Mesenchymal stem cell (in vitro differentiated cells and primary cell): Measurements from ENCODE around the gene ABHD11. TPM values are rescaled to one million over a fixed set of nuclear protein-coding genes. Genes with fewer than 3 reads are reported as not detected.
"Not testable (repeated sequence)": the region's sequence is repeated elsewhere in the genome, so short reads cannot be mapped to it uniquely, and the experiment has no call there.

Experiments
- DNase-seq: peaks from one replicate; pipeline ENCODE4 v3.0.0-alpha.2; 2013
- H2AFZ ChIP-seq: one replicate; pipeline ENCODE4 v1.6.1; 2013; ENCODE audit warnings: low read depth, mild to moderate bottlenecking, control low read depth, inconsistent platforms, low read length, moderate library complexity
- H2AK5ac ChIP-seq: 2 replicates; pipeline ENCODE4 v1.6.1; 2013; ENCODE audit warnings: low read length, moderate library complexity, mild to moderate bottlenecking, inconsistent platforms; ENCODE audit not compliant: severe bottlenecking
- H2BK120ac ChIP-seq: one replicate; pipeline ENCODE4 v1.6.1; 2013; ENCODE audit warnings: low read depth, mild to moderate bottlenecking, inconsistent platforms, low read length, moderate library complexity
- H2BK12ac ChIP-seq, 2 experiments: one replicate each; pipeline ENCODE4 v1.6.1; 2013; ENCODE audit warnings: inconsistent platforms in 2 of 2, low read length in 2 of 2, mild to moderate bottlenecking in 2 of 2, moderate library complexity in 2 of 2, control low read depth in 1 of 2
- H2BK15ac ChIP-seq: one replicate; pipeline ENCODE4 v1.6.1; 2013; ENCODE audit warnings: mild to moderate bottlenecking, low read depth, inconsistent platforms; ENCODE audit not compliant: poor library complexity, severe bottlenecking
- H2BK5ac ChIP-seq: 2 replicates; pipeline ENCODE4 v1.6.1; 2013; ENCODE audit warnings: low read depth, mild to moderate bottlenecking, low read length, control low read depth, inconsistent platforms; ENCODE audit not compliant: poor library complexity, severe bottlenecking
- H3K14ac ChIP-seq, 2 experiments: one replicate each; pipeline ENCODE4 v1.6.1; 2013; ENCODE audit warnings: inconsistent platforms in 2 of 2, low read length in 2 of 2, control low read depth in 1 of 2, mild to moderate bottlenecking in 1 of 2, moderate library complexity in 1 of 2
- H3K18ac ChIP-seq, 2 experiments: one replicate each; pipeline ENCODE4 v1.6.1; 2013; ENCODE audit warnings: inconsistent platforms in 2 of 2, low read length in 2 of 2, control low read depth in 1 of 2, low read depth in 1 of 2, mild to moderate bottlenecking in 1 of 2
- H3K23ac ChIP-seq, 2 experiments: one replicate each; pipeline ENCODE4 v1.6.1; 2013; ENCODE audit warnings: inconsistent platforms in 2 of 2, low read length in 2 of 2, mild to moderate bottlenecking in 2 of 2, moderate library complexity in 2 of 2, control low read depth in 1 of 2
- H3K27ac ChIP-seq: 2 replicates; pipeline ENCODE4 v1.5.1; 2013; ENCODE audit warnings: mild to moderate bottlenecking, moderate library complexity, low read length, control low read depth, inconsistent platforms; ENCODE audit not compliant: poor library complexity, severe bottlenecking
- H3K27me3 ChIP-seq, 2 experiments: 2 replicates each; pipeline versions ENCODE4 v1.6.1 to v1.7.0; 2013; ENCODE audit warnings: low read length in 2 of 2, mild to moderate bottlenecking in 2 of 2, moderate library complexity in 2 of 2, control low read depth in 1 of 2, inconsistent platforms in 1 of 2; ENCODE audit not compliant: control insufficient read depth in 1 of 2, insufficient read depth in 1 of 2
- H3K36me3 ChIP-seq, 2 experiments: 2 replicates each; pipeline versions ENCODE4 v1.6.1 to v1.7.0; 2013; ENCODE audit warnings: low read length in 2 of 2, control low read depth in 1 of 2, inconsistent platforms in 1 of 2, low read depth in 1 of 2, mild to moderate bottlenecking in 1 of 2; ENCODE audit not compliant: insufficient read depth in 2 of 2, control insufficient read depth in 1 of 2
- H3K4ac ChIP-seq, 2 experiments: one replicate each; pipeline ENCODE4 v1.6.1; 2013; ENCODE audit warnings: inconsistent platforms in 2 of 2, low read length in 2 of 2, mild to moderate bottlenecking in 2 of 2, moderate library complexity in 2 of 2, control low read depth in 1 of 2, low read depth in 1 of 2
- H3K4me1 ChIP-seq: 2 replicates; pipeline ENCODE4 v1.6.1; 2013; ENCODE audit warnings: low read depth, low read length, control low read depth; ENCODE audit not compliant: control insufficient read depth, insufficient read depth
- H3K4me2 ChIP-seq: 2 replicates; pipeline ENCODE4 v1.6.1; 2013; ENCODE audit warnings: low read length, mild to moderate bottlenecking, inconsistent platforms; ENCODE audit not compliant: poor library complexity, severe bottlenecking
- H3K4me3 ChIP-seq, 2 experiments: 2 replicates each; pipeline versions ENCODE4 v1.5.1 to v1.7.0; 2013; ENCODE audit warnings: low read length in 2 of 2, mild to moderate bottlenecking in 2 of 2, control low read depth in 1 of 2, low read depth in 1 of 2; ENCODE audit not compliant: insufficient read depth in 1 of 2
- H3K79me1 ChIP-seq: replicated peaks from 2 replicates; pipeline ENCODE4 v1.6.1; 2013; ENCODE audit warnings: mild to moderate bottlenecking, control low read depth, low read length, inconsistent platforms; ENCODE audit not compliant: poor library complexity, severe bottlenecking
- H3K9ac ChIP-seq: 2 replicates; pipeline ENCODE4 v1.7.0; 2013; ENCODE audit warnings: mild to moderate bottlenecking, low read length, moderate library complexity
- H3K9me3 ChIP-seq: 2 replicates; pipeline ENCODE4 v1.7.0; 2013; ENCODE audit warnings: mild to moderate bottlenecking, low read length; ENCODE audit not compliant: control insufficient read depth
- H4K8ac ChIP-seq: one replicate; pipeline ENCODE4 v1.6.1; 2013; ENCODE audit warnings: inconsistent platforms, mild to moderate bottlenecking, low read length, moderate library complexity
- H4K91ac ChIP-seq: one replicate; pipeline ENCODE4 v1.6.1; 2013; ENCODE audit warnings: mild to moderate bottlenecking, low read length, inconsistent platforms
- WGBS: methylation state at CpG from one replicate; pipeline ENCODE4 v1.1.7; 2013; ENCODE audit warnings: mixed read lengths; 5-methylcytosine and 5-hydroxymethylcytosine counted together
- polyA plus RNA-seq, 2 experiments: library from polyadenylated mRNA; stranded (reverse); fragments of 200-250 nt; gene quantifications; one replicate each; pipeline ENCODE4 v1.2.3, GENCODE V29; 2013

Gene ABHD11
- polyA plus RNA-seq (2013, experiment 1 of 2) = 7.2 TPM
- 7.1 TPM for polyA plus RNA-seq (2013, experiment 2 of 2)

GRCh38 chr7:73738612-73739386, at the start of gene ABHD11:
ABHD11 (minus strand) TSS chr7:73738802; CDS start chr7:73738770, 32 bp downstream.
- H2BK15ac ChIP-seq = peak within 1 kb of the TSS; percentile 82
- H3K79me1 ChIP-seq = peaks cover 22% of the 10 kb centered on the region
- peak within 1 kb of the TSS; percentile 85 to 92 for H3K4me3 ChIP-seq
- H3K4me1 ChIP-seq = peaks cover 39% of the 10 kb centered on the region
- no peak within 1 kb of the TSS for H2BK5ac ChIP-seq
- peak within 1 kb of the TSS; percentile 74 for H3K27ac ChIP-seq
- under 1% methylated on average over 79 of the region's 84 CpGs for WGBS
- peak within 1 kb of the TSS; percentile 94 for H3K4me2 ChIP-seq
- H3K9me3 ChIP-seq = no peaks in the 10 kb centered on the region
- H3K14ac ChIP-seq = peak within 1 kb of the TSS in 1 of 2 experiments; percentile 92
- no peak within 1 kb of the TSS for H3K23ac ChIP-seq
- H3K36me3 ChIP-seq = peaks cover 20 to 26% of the 10 kb centered on the region in 2 experiments
- peak within 1 kb of the TSS; percentile 33 to 63 for H2BK12ac ChIP-seq
- H2BK120ac ChIP-seq = peak within 1 kb of the TSS; percentile 11
- H3K9ac ChIP-seq = peak within 1 kb of the TSS; percentile 89
- peak within 1 kb of the TSS; percentile 88 for H2AK5ac ChIP-seq
- H2AFZ ChIP-seq = peak within 1 kb of the TSS; percentile 92
- no peaks in the 10 kb centered on the region for H3K27me3 ChIP-seq
- peak within 1 kb of the TSS in 1 of 2 experiments; percentile 42 for H3K4ac ChIP-seq
- peak within 1 kb of the TSS; percentile 93 for H4K8ac ChIP-seq
- peak within 1 kb of the TSS; percentile 89 for H4K91ac ChIP-seq
- peak within 1 kb of the TSS; percentile 73 to 92 for H3K18ac ChIP-seq
- peak; percentile 92 for DNase-seq

- H3K4me2 ChIP-seq, H3K79me1 ChIP-seq, H2BK12ac ChIP-seq, H3K4ac ChIP-seq, H3K36me3 ChIP-seq, H3K27ac ChIP-seq, H2BK120ac ChIP-seq, H3K9ac ChIP-seq, H4K91ac ChIP-seq, H4K8ac ChIP-seq, H3K23ac ChIP-seq, DNase-seq, H3K4me3 ChIP-seq, H3K4me1 ChIP-seq, H3K9me3 ChIP-seq, H2AK5ac ChIP-seq, H2AFZ ChIP-seq, H3K18ac ChIP-seq, H3K27me3 ChIP-seq, H3K14ac ChIP-seq, H2BK5ac ChIP-seq, H2BK15ac ChIP-seq: not testable (repeated sequence)
- no CpG with 5 or more reads among the region's 1 CpG for WGBS
Observed at GRCh38 chr7:73787786-73788048, 49.1 kb upstream of the ABHD11 start.

GRCh38 chr7:73786588-73786987, 48.0 kb upstream of the ABHD11 start:
- Histone ChIP-seq H3K4me1 (no peaks in the 10 kb centered on the region), H2BK5ac (no peak overlapping the region), H3K23ac (no peak overlapping the region), H4K91ac (no peak overlapping the region), H3K36me3 (no peaks in the 10 kb centered on the region), H3K9me3 (no peaks in the 10 kb centered on the region), H2BK15ac (no peak overlapping the region), H3K27me3 (no peaks in the 10 kb centered on the region), H3K4ac (no peak overlapping the region), H2BK120ac (no peak overlapping the region), H3K79me1 (no peaks in the 10 kb centered on the region), H3K14ac (no peak overlapping the region), H3K4me3 (no peak overlapping the region), H2AK5ac (no peak overlapping the region), H2AFZ (no peak overlapping the region), H3K4me2 (no peak overlapping the region), H3K18ac (no peak overlapping the region), H3K9ac (no peak overlapping the region), H2BK12ac (no peak overlapping the region), H3K27ac (no peak overlapping the region), H4K8ac (no peak overlapping the region)
- WGBS = no CpG with 5 or more reads among the region's 1 CpG
- DNase-seq = no peak

- no peaks in the 10 kb centered on the region for H3K9me3 ChIP-seq
- no peak overlapping the region for H2AK5ac ChIP-seq
- no peak for DNase-seq
- no peak overlapping the region for H3K4me3 ChIP-seq
- H3K9ac ChIP-seq = no peak overlapping the region
- no peaks in the 10 kb centered on the region for H3K79me1 ChIP-seq
- no peak overlapping the region for H2BK12ac ChIP-seq
- no peaks in the 10 kb centered on the region for H3K36me3 ChIP-seq
- no peak overlapping the region for H2BK15ac ChIP-seq
- H3K4me1 ChIP-seq = no peaks in the 10 kb centered on the region
- H3K14ac ChIP-seq = no peak overlapping the region
- no peak overlapping the region for H4K91ac ChIP-seq
- H2BK120ac ChIP-seq = no peak overlapping the region
- no peaks in the 10 kb centered on the region for H3K27me3 ChIP-seq
- H2AFZ ChIP-seq = no peak overlapping the region
- no peak overlapping the region for H3K27ac ChIP-seq
- no peak overlapping the region for H3K18ac ChIP-seq
- H2BK5ac ChIP-seq = no peak overlapping the region
- no peak overlapping the region for H3K4me2 ChIP-seq
- H3K4ac ChIP-seq = no peak overlapping the region
- 90% methylated on average over 1 of the region's 1 CpG for WGBS
- H3K23ac ChIP-seq = no peak overlapping the region
- no peak overlapping the region for H4K8ac ChIP-seq
Observed at GRCh38 chr7:73779517-73779916, 40.9 kb upstream of the ABHD11 start.
